ENCODE data around the gene MRPL3. TPM values are rescaled to one million over a fixed set of nuclear protein-coding genes. Genes with fewer than 3 reads are reported as not detected.

MRPL3 gene
- total RNA-seq, 1 donor from 2014 or later: 45.3 TPM

GRCh38 chr3:131431754-131432153 lies 71.0 kb downstream of the MRPL3 start:
- ATAC-seq: no peak
- intact Hi-C loops (cut with DNase I): loop anchor here (5.0 kb wide), 1 partner anchor 141 kb away; no protein-coding TSS in a partner anchor
- DNase-seq (ENCODE audit: low spot score): no peak

GRCh38 chr3:131427226-131427625 lies 75.5 kb downstream of the MRPL3 start:
- intact Hi-C loops (cut with DNase I): no loop called here
- DNase-seq (ENCODE audit: low spot score) (no peak), ATAC-seq (no peak)

- ATAC-seq (no peak), DNase-seq (ENCODE audit: low spot score) (no peak)
- intact Hi-C loops (cut with DNase I): no loop called here
Observed at GRCh38 chr3:131421957-131422498, 80.7 kb downstream of the MRPL3 start.

- no peak for DNase-seq (ENCODE audit: low spot score)
- no peak for ATAC-seq
Observed at GRCh38 chr3:131421301-131421700, 81.5 kb downstream of the MRPL3 start.

GRCh38 chr3:131417751-131418150 lies 85.0 kb downstream of the MRPL3 start:
- ATAC-seq: no peak
- DNase-seq (ENCODE audit: low spot score): no peak
- intact Hi-C loops (cut with DNase I): no loop called here

More at GRCh38 chr3:131421301-131421700, 81.5 kb downstream of the MRPL3 start:
- intact Hi-C loops (cut with DNase I): no loop called here

Other genes starting within 250 kb of the MRPL3 start
- gene NUDT16, start 121.2 kb downstream of the MRPL3 start, total RNA-seq: 26.2 TPM

All from sciatic nerve (tissue), 2 donors.